ENCODE data around the gene CD3D.

CD3D gene

DNA sequence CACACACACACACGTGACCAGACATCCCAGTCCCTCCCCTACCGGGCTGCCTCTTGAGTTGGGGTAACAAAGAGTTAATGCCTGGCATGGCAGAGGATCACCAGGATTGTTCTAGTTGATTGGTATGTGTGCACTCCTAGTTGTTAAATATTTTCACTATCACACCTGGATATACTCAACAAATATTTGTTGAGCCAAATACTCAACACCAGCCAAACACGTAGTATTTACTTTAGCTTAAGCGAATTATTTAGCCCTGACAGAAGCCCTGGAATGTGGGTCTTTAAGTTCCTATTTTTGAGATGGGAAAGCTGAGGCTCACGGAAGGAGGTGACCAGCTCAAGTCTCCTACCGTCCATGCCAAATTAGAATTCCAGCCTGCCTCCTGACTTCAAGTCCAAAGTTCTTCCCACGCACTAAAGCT, 27.5 kb downstream of the CD3D start:
- TF ChIP-seq FOXP2 (optimal IDR thresholded peaks at IDR 0.05; ENCODE audit: borderline replicate concordance, extremely low read depth, extremely low read length, insufficient read depth) = no peak
- no peak for TF ChIP-seq SIN3A (IDR thresholded peaks at IDR 0.05; ENCODE audit: borderline replicate concordance, insufficient read depth, low read length)
- TF ChIP-seq POLR2AphosphoS5 (IDR thresholded peaks at IDR 0.05; ENCODE audit: low read depth, low read length) = no peak
- TF ChIP-seq TAF1 (IDR thresholded peaks at IDR 0.05; ENCODE audit: borderline replicate concordance, insufficient read depth, low read length) = no peak
- no peak for TF ChIP-seq REST (IDR thresholded peaks at IDR 0.05; ENCODE audit: insufficient read depth in 1 of 2, low read depth in 2 of 2, low read length in 2 of 2)

GRCh38 chr11:118313242-118313641, 29.3 kb downstream of the CD3D start:
- TF ChIP-seq POLR2AphosphoS5 (IDR thresholded peaks at IDR 0.05; ENCODE audit: low read depth, low read length) (no peak), FOXP2 (optimal IDR thresholded peaks at IDR 0.05; ENCODE audit: borderline replicate concordance, extremely low read depth, extremely low read length, insufficient read depth) (no peak), REST (IDR thresholded peaks at IDR 0.05; ENCODE audit: insufficient read depth in 1 of 2, low read depth in 2 of 2, low read length in 2 of 2) (no peak), TAF1 (IDR thresholded peaks at IDR 0.05; ENCODE audit: borderline replicate concordance, insufficient read depth, low read length) (no peak), SIN3A (IDR thresholded peaks at IDR 0.05; ENCODE audit: borderline replicate concordance, insufficient read depth, low read length) (no peak)

DNA sequence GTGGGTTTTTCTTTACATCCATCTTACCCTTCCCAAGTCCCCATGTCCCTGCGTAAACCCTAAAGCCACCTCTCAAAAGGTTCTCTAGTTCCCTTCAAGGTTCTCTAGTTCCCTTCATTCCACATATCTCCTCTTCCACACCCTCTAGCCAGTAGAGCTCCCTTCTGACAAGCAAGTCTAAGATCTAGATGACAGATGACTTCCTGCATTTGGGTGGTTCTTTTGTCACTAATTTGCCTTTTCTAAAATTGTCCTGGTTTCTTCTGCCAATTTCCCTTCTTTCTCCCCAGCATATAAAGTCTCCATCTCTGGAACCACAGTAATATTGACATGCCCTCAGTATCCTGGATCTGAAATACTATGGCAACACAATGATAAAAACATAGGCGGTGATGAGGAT, 30.2 kb downstream of the CD3D start:
- TF ChIP-seq POLR2AphosphoS5 (IDR thresholded peaks at IDR 0.05; ENCODE audit: low read depth, low read length) (no peak), SIN3A (IDR thresholded peaks at IDR 0.05; ENCODE audit: borderline replicate concordance, insufficient read depth, low read length) (no peak), TAF1 (IDR thresholded peaks at IDR 0.05; ENCODE audit: borderline replicate concordance, insufficient read depth, low read length) (no peak), FOXP2 (optimal IDR thresholded peaks at IDR 0.05; ENCODE audit: borderline replicate concordance, extremely low read depth, extremely low read length, insufficient read depth) (no peak), REST (IDR thresholded peaks at IDR 0.05; ENCODE audit: insufficient read depth in 1 of 2, low read depth in 2 of 2, low read length in 2 of 2) (no peak)

GRCh38 chr11:118311518-118311917, 31.0 kb downstream of the CD3D start:
- TF ChIP-seq FOXP2 (optimal IDR thresholded peaks at IDR 0.05; ENCODE audit: borderline replicate concordance, extremely low read depth, extremely low read length, insufficient read depth) = no peak
- no peak for TF ChIP-seq POLR2AphosphoS5 (IDR thresholded peaks at IDR 0.05; ENCODE audit: low read depth, low read length)
- no peak for TF ChIP-seq REST (IDR thresholded peaks at IDR 0.05; ENCODE audit: insufficient read depth in 1 of 2, low read depth in 2 of 2, low read length in 2 of 2)
- TF ChIP-seq TAF1 (IDR thresholded peaks at IDR 0.05; ENCODE audit: borderline replicate concordance, insufficient read depth, low read length) = no peak
- no peak for TF ChIP-seq SIN3A (IDR thresholded peaks at IDR 0.05; ENCODE audit: borderline replicate concordance, insufficient read depth, low read length)

All from PFSK-1 (cell line).